BJ (cell line): ENCODE data around the gene BRI3. TPM values are rescaled to one million over a fixed set of nuclear protein-coding genes. Genes with fewer than 3 reads are reported as not detected.

Experiments
- CTCF ChIA-PET: fragments of 350-600 bp; formaldehyde crosslinking; extraction: SDS; loops from one replicate; lab custom pipeline; 2021; ENCODE audit warnings: antibody characterized with exemption, inconsistent platforms; lab: Yijun Ruan, JAX
- POLR2A ChIA-PET: fragments of 300-600 bp; sonication (Branson Sonifier 250); formaldehyde crosslinking; extraction: SDS; loops from one replicate; lab custom pipeline; 2021; ENCODE audit warnings: antibody characterized with exemption; lab: Charles Lee
- DNase-seq: peaks from one replicate; pipeline ENCODE4 v3.0.0-alpha.2; 2011; ENCODE audit warnings: low read depth
- H3K27me3 ChIP-seq: 2 replicates; pipeline ENCODE4 v1.6.0; 2011; ENCODE audit warnings: low read length; ENCODE audit not compliant: control insufficient read depth, insufficient read depth
- H3K36me3 ChIP-seq: 2 replicates; pipeline ENCODE4 v1.5.1; 2011; ENCODE audit warnings: low read length; ENCODE audit not compliant: control insufficient read depth, insufficient read depth
- H3K4me3 ChIP-seq: 2 replicates; pipeline ENCODE4 v1.5.1; 2011; ENCODE audit warnings: low read depth, mild to moderate bottlenecking, control low read depth, low read length
- CTCF ChIP-seq: IDR thresholded peaks from 2 replicates; pipeline ENCODE4 v1.5.1; 2011; ENCODE audit warnings: low read depth, mild to moderate bottlenecking, control low read depth, inconsistent platforms, low read length, moderate library complexity; ENCODE audit not compliant: insufficient read depth
- polyA plus RNA-seq: library from polyadenylated mRNA; depleted of rRNA; stranded (reverse); fragments of >200 nt; gene quantifications from 2 replicates; pipeline ENCODE4 v1.2.3, GENCODE V29; 2011

BRI3 gene
- polyA plus RNA-seq, 1 experiment, result 163 TPM

GRCh38 chr7:98283887-98284222 lies 2.4 kb downstream of the BRI3 start:
- DNase-seq, result no peak
- TF ChIP-seq CTCF, result no peak
- Histone ChIP-seq H3K4me3 (peak overlapping the region; percentile 89), H3K36me3 (peaks cover 16% of the 10 kb centered on the region), H3K27me3 (no peaks in the 10 kb centered on the region)
- ChIA-PET CTCF (interaction anchor here (3.7 kb wide), 1 partner anchor 10 kb away, joined by 18 read pairs; no protein-coding TSS in a partner anchor), POLR2A (no interaction called here)

GRCh38 chr7:98284335-98285036 lies 3.0 kb downstream of the BRI3 start:
- POLR2A ChIA-PET, result no interaction called here
- DNase-seq, result peak; percentile 79
- CTCF ChIA-PET, result interaction anchor here (1.1 to 3.7 kb wide), 2 partner anchors 10 to 11 kb away, joined by 3 to 18 read pairs; no protein-coding TSS in a partner anchor
- TF ChIP-seq CTCF, result 0 out of 2 replicates have a peak, but pooled peaks have one; percentile 8
- Histone ChIP-seq H3K4me3 (peak overlapping the region; percentile 89), H3K27me3 (no peaks in the 10 kb centered on the region), H3K36me3 (peaks cover 19% of the 10 kb centered on the region)

- H3K36me3 ChIP-seq, result peaks cover 19% of the 10 kb centered on the region
- H3K4me3 ChIP-seq, result peak overlapping the region; percentile 89
- H3K27me3 ChIP-seq, result no peaks in the 10 kb centered on the region
- TF ChIP-seq CTCF, result no peak
- no peak for DNase-seq
- POLR2A ChIA-PET, result no interaction called here
- CTCF ChIA-PET, result interaction anchor here (0.8 to 3.7 kb wide), 7 partner anchors 9 to 556 kb away, joined by 3 to 18 read pairs (median 3); partner anchors contain the start of gene BAIAP2L1
Measured at GRCh38 chr7:98285157-98286092, 3.9 kb downstream of the BRI3 start.

GRCh38 chr7:98286093-98286539 lies 4.6 kb downstream of the BRI3 start:
- H3K27me3 ChIP-seq, result no peaks in the 10 kb centered on the region
- TF ChIP-seq CTCF, result no peak
- H3K4me3 ChIP-seq, result peak overlapping the region; percentile 89
- POLR2A ChIA-PET, result no interaction called here
- H3K36me3 ChIP-seq, result peaks cover 22% of the 10 kb centered on the region
- no peak for DNase-seq
- CTCF ChIA-PET, result interaction anchor here (0.8 to 3.7 kb wide), 6 partner anchors 8 to 555 kb away, joined by 3 to 18 read pairs (median 4); partner anchors contain the start of gene BAIAP2L1
